Stomach (tissue), 4 donors: ENCODE measurements around the gene EMC9.

Source experiments
- POLR2AphosphoS5 ChIP-seq, 3 donors: sonication (generic); formaldehyde crosslinking; IDR thresholded peaks; one replicate each; pipeline ENCODE4 v1.6.1; 2016; ENCODE audit warnings: antibody characterized with exemption in 3 of 3
- TF ChIP-seq, protein P1 (sequence below), 7 experiments: fragments of 450-650 bp in 4 of 7; fragments of 200-600 bp in 3 of 7; sonication (generic) in 3 of 7; IDR thresholded peaks; one replicate each; pipeline ENCODE4 v1.5.1; 2016 to 2019; ENCODE audit warnings: antibody characterized with exemption in 7 of 7, control low read depth in 2 of 7, mild to moderate bottlenecking in 1 of 7

DNA sequence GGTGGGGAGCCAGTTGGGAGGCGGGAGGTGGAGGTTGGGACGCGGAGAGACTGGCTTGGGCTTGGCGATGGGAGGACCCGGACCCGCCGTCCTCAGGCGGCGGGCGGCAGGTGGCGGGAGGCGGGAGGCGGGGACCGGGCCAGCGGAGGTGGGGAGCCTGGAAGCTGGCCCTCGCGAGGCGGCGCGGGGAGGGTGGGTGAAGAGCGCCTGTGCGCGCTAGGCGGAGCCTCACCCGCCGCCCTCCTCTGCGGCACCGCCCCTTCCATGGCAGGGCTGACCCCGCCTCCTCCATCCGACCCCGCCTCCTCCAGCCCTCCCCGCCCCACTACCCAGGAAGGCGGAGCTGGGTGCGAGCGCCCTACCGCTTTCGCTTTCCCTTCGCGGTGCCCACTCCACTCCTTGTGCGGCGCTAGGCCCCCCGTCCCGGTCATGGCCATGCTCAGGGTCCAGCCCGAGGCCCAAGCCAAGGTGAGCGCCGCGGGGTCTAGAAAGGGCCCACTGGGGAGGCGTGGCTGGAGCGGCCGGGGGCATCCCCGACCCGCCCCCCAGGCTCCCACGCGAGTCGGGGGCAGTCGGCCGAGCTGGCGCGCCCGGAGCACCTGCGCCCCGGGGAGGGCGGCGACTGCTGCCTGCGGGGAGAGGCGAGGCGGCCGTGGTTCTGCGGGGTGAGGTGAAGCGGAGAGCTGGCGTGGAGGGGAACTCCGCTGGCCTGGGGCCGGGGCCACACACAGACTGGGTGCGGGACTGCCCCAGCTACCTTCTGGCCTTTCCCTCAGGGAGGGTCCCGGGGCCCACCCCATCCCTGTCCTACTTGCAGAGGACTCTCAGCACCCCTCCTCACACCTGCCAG, 5.3 kb downstream of the EMC9 start, which contains the start of gene PSME1:
- TF ChIP-seq POLR2AphosphoS5 (IDR thresholded peaks at IDR 0.05) = peak; percentile 67 to 82 (median 79)
- TF ChIP-seq, protein P1, sequence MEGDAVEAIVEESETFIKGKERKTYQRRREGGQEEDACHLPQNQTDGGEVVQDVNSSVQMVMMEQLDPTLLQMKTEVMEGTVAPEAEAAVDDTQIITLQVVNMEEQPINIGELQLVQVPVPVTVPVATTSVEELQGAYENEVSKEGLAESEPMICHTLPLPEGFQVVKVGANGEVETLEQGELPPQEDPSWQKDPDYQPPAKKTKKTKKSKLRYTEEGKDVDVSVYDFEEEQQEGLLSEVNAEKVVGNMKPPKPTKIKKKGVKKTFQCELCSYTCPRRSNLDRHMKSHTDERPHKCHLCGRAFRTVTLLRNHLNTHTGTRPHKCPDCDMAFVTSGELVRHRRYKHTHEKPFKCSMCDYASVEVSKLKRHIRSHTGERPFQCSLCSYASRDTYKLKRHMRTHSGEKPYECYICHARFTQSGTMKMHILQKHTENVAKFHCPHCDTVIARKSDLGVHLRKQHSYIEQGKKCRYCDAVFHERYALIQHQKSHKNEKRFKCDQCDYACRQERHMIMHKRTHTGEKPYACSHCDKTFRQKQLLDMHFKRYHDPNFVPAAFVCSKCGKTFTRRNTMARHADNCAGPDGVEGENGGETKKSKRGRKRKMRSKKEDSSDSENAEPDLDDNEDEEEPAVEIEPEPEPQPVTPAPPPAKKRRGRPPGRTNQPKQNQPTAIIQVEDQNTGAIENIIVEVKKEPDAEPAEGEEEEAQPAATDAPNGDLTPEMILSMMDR (IDR thresholded peaks at IDR 0.05) = no peak
